Hematopoietic multipotent progenitor cell treated with erythropoietin and hydrocortisone succinate and interleukin-3 and kit ligand, for 17 days (in vitro differentiated cells): ENCODE data around the gene ABCC3.

ENCODE experiments used
- DNase-seq: peaks from one replicate; pipeline ENCODE4 v3.0.0-alpha.2; 2015; ENCODE audit warnings: low spot score

ABCC3 gene

DNA sequence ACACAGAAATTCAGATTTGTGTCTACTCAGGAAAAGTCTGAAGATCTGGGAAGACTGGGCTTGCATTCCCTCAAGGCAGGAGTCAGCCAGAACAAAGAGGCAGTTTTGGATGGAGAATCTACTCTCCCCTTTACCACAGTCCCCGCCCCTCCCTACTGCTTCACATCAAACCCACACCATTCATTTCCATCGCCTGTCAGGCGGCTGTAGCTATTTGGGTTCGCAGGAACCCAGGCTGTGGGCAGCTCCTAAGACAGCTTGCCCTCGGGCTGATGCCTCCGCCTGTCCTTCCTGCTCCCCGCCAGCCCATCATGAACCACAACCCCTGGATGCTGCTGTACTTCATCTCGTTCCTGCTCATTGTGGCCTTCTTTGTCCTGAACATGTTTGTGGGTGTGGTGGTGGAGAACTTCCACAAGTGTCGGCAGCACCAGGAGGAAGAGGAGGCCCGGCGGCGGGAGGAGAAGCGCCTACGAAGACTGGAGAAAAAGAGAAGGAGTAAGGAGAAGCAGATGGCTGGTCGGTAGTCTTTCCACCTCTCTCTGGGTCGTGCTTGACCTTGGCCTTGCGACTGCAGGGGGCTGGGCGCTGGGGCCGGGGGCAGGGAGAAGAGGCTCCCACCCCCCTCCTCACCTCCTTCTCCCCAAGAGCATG lies 27.0 kb upstream of the ABCC3 start:
- DNase-seq = no peak

DNA sequence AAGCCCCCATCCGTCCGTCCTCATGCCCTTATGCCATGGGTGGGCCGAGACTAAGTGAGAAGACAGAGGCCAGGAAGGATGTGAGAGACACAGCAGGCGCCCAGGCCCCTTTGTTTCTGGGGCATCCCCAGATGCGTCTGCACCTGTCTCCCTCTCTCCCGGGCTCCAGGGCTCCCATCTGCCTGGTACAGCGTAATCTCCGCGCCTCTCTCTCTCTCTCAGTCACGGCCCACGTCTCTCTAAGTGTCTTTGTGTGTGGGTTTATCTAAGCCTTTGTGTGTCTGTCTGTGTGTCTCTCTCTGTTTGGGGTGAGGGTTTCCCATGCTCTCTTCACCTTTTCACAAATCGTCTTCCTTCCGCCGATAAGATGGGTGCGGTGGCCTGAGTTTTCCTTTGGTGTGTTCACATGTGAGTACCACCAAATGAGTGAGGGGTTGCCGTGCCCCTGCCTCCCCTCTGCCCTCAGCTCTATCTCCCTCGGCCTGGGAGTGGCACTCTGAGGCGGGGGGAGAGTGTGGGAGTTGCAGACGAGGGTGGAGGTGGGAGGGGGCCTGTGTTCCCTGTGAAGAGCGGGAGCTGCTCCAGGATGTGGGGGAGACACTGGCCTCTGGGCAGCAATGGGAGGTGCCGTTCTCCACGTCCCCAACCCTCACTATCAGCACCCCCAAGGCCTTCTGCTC lies 25.8 kb upstream of the ABCC3 start:
- DNase-seq = no peak

DNA sequence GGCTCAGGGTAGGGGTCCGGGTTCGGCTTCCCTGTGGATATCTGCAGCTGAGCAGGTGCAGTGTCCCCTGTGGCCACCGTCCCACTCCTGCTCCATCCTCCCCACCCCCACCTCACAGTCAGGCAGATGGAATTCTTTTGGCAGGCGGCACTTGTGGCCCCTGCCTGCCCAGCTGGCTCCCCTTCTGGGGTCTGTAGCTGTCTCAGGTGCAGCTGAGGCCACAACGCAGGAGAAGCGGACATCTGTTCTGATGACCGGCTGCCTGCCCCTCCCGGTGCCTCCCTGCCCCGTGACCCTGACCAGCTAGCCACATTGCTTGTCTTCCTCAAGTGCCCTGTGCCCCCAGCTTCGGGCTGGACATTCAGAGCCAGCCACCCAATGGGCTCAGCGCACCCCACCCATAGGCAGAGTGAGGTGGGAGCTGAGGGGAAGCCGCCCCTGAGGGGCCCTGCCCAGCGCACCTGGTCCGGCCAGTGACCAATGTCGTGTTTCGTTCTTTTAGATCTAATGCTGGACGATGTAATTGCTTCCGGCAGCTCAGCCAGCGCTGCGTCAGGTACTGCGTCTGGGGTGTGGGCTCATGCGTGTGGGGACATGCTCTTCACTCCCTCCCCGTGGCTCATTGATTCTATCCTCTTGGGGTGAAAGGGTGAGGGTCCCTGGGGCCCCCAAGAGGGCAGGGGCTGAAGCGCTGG lies 25.2 kb upstream of the ABCC3 start:
- DNase-seq = no peak

GRCh38 chr17:50611634-50612033 lies 23.0 kb upstream of the ABCC3 start:
- DNase-seq = no peak

DNA sequence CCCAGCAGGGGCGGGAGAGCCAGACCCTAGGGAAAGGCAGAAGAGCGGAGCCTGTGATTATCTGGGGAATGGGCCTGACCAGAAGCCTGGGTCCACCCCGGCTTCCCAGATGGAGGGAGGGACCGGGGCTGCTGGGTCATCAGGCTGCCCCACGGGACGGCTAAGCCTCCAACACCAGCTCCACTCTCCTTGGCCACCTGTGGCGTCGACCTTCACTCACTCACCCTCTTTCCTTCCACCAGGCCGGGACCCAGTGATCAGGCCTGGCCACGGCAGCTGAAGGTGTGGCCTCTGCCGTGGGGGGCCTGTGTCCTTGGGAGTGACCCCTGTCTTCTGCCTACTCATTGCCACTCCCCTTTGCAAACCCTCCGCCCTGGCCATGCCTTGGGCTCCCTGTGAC lies 22.4 kb upstream of the ABCC3 start:
- no peak for DNase-seq

- no peak for DNase-seq
Measured at GRCh38 chr17:50613007-50613992, 21.4 kb upstream of the ABCC3 start.

GRCh38 chr17:50614471-50615051 lies 20.1 kb upstream of the ABCC3 start:
- no peak for DNase-seq

DNA sequence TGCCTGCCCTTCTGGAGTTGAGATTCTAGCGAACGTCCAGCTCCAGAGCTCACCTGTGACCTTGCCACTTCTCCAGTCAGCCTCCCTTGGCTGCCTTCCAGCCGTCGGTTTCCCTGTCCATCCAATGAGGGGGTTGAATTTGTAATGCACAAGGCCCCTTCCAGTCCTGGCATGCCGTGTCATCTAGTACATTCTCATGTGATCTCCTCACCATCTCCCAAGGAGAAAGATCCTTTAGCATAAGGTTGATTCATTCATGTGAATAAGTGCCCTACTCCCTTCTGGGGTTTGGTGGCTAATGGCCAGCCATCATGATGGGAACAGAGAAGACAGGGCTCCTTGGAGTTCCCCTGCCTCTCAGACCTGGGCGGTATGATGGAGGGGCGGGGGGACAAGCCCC lies 18.9 kb upstream of the ABCC3 start:
- no peak for DNase-seq

- no peak for DNase-seq
Measured at GRCh38 chr17:50618300-50618699, 16.4 kb upstream of the ABCC3 start.

- no peak for DNase-seq
Measured at GRCh38 chr17:50618941-50619340, 15.7 kb upstream of the ABCC3 start.

DNA sequence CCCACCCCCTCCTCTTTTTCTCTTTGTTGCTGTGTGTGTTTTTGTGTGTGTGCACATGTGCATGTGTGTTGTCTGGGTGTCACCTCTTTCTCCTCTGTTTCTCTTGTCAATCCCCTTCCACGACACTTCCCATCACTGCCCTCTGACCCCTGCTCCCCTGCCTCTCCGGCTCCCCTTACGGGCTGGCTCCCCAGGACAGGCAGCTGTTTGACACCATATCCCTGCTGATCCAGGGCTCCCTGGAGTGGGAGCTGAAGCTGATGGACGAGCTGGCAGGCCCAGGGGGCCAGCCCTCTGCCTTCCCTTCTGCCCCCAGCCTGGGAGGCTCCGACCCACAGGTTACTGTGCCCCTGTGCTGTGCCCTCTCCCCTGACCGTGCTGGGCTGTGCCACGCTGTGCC lies 15.2 kb upstream of the ABCC3 start:
- DNase-seq = no peak

GRCh38 chr17:50620237-50620636 lies 14.4 kb upstream of the ABCC3 start:
- no peak for DNase-seq

DNA sequence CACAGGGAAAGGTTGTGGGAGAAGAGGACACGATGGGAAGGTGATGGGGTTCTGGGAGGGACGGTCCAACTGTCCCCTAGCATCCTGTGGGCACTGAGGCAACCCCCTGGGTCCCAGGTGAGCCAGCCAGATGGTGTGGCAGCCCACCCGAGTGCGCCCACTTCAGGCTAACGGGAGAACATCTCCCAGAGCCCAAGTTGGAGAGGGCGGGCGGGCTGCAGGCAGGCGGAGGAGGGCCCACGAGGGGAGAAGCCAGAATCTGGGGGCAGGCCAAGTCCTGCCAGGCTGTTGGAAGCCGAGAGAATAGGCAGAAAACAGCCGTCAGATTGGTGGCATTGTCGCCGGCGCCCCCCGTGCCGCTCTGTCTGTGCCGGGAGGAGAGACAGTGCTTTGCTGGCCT lies 13.8 kb upstream of the ABCC3 start:
- DNase-seq = no peak

- DNase-seq = no peak
Measured at GRCh38 chr17:50621574-50622031, 13.1 kb upstream of the ABCC3 start.

DNA sequence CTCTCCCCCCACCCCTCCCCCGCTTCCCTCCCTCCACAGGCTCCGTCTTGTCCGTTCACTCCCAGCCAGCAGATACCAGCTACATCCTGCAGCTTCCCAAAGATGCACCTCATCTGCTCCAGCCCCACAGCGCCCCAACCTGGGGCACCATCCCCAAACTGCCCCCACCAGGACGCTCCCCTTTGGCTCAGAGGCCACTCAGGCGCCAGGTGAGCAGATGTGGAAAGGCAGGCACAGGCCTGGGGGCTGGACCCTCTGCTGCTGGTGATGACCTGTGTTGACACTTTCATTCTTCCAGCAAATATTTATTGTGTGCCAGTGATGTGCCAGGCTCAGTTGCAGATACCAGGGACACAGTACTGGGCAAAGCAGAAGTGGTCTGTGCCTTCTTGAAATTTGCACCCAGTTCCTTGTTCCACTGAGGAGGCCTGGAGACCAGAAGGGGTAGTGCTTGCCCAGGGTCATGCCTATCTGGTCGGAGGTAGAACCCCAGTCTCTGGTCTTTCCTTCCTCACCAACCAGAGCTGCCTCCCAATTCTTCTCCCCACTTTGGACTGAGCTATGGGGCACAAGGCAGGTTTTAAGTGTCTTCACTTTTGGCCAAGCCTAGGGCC lies 10.3 kb upstream of the ABCC3 start:
- DNase-seq = no peak

DNA sequence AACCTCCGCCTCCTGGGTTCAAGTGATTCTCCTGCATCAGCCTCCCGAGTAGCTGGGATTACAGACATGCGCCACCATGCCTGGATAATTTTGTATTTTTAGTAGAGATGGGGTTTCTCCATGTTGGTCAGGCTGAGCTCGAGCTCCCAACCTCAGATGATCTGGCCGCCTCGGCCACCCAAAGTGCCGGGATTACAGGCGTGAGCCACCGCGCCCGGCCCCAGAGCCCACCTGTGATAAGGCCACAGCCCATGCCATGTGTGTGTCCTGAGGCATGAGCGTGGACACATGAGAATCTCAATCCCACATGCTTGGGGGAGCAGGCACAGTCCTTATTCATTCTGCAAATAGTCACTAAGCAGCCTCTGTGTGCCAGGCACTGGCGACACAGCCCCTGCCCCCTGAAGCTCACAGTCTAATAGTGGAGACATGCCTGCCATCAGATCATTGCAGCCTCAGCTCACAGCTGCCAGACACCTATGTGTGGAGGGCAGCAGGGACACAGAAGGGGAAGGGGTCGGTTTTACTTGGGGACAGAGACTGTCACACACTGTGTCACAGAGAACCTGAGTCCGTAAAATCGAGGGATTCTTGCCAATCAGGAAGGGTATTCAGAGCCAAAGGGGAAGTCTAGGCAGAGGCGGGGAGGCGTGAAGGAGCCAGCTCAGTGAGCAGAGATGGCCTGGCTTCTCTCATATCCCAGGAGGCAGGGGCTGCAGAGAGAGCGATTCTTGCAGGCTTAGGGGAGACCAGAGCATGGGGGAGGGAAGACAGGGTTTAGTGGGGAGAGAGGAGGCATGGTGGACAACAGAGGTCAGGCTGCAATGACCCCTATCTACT lies 9.4 kb upstream of the ABCC3 start:
- no peak for DNase-seq

GRCh38 chr17:50626037-50626574 lies 8.6 kb upstream of the ABCC3 start:
- peak; percentile 40 for DNase-seq

GRCh38 chr17:50627036-50627781 lies 7.5 kb upstream of the ABCC3 start:
- no peak for DNase-seq
